ENCODE results near the gene CHST12.

Gene CHST12

DNA sequence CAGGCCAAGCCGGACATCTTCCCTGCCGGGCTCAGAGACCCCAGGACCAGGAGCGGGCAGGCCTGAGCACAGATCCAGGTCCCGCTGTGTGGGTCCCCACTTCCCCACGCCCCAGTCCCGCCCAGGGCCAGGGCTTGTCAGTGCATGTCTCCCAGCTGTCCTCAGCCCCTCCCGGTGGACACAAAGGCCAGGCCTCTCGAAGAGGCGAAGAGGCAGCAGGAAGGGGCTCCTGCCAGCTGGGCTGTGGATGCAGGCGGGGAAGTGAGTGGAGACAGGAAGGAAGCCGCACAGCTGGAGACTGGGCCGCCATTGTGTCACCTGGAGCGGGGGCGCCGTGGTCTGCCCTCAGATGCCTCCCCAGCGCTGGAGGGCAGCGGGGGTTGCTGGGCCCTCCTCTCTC, 68.0 kb downstream of the CHST12 start:
- H3K4me3 ChIP-seq (replicated peaks; ENCODE audit: low read depth, low read length) = no peak overlapping the region
- DNase-seq (ENCODE audit: low read depth) = peak; percentile 56
- TF ChIP-seq, protein P1, sequence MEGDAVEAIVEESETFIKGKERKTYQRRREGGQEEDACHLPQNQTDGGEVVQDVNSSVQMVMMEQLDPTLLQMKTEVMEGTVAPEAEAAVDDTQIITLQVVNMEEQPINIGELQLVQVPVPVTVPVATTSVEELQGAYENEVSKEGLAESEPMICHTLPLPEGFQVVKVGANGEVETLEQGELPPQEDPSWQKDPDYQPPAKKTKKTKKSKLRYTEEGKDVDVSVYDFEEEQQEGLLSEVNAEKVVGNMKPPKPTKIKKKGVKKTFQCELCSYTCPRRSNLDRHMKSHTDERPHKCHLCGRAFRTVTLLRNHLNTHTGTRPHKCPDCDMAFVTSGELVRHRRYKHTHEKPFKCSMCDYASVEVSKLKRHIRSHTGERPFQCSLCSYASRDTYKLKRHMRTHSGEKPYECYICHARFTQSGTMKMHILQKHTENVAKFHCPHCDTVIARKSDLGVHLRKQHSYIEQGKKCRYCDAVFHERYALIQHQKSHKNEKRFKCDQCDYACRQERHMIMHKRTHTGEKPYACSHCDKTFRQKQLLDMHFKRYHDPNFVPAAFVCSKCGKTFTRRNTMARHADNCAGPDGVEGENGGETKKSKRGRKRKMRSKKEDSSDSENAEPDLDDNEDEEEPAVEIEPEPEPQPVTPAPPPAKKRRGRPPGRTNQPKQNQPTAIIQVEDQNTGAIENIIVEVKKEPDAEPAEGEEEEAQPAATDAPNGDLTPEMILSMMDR (IDR thresholded peaks at IDR 0.05; ENCODE audit: low read length, missing control alignments) = no peak

DNA sequence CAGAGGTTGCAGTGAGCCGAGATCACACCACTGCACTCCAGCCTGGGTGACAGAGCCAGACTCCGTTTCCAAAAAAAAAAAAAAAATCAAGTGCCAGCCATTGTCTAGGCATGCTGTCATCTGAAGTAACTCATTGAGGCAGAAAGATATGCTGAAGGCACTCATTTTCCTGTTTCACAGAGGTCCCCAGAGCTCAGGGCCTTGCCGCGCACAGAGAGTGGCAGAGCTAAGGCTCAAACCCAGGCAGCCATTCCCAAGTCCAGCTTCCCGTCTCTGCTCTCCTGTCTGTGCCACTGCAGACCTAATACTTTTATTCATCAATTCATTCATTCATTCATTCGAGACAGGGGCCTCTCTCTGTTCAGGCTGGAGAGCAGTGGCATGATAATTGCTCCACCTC, 69.3 kb downstream of the CHST12 start:
- TF ChIP-seq, protein P1 (IDR thresholded peaks at IDR 0.05; ENCODE audit: low read length, missing control alignments) = no peak
- H3K4me3 ChIP-seq (replicated peaks; ENCODE audit: low read depth, low read length) = no peak overlapping the region
- no peak for DNase-seq (ENCODE audit: low read depth)

DNA sequence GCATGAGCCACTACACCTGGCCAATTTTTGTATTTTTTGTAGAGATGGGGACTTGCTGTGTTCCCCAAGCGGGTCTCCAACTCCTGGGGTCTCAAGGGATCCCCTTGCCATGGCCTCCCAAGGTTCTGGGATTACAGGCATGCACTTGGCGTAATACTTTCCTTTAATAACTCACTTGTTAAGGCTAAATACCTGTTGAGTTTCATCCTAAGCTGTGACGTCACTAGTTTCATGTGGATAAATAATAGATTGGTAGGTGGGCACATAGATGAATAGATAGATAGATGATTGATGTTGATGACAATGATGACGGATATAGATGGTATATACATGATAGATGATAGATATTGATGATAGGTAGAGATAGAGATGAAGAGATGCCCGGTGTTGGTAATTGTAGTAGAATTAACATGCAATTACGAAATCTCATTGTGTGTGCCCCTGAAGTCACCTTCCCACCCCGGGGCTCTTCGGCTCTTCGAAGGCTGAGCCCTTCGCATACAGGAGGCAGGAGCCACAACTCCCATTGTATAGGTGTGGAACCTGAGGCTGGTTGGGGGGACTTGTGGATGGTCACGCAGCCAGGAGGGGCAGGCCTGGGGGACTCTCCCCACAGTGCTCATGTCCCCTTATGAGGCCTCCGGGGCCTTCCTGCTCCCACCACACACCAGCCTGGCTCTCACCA, 70.2 kb downstream of the CHST12 start:
- DNase-seq (ENCODE audit: low read depth) = no peak
- no peak overlapping the region for H3K4me3 ChIP-seq (replicated peaks; ENCODE audit: low read depth, low read length)
- TF ChIP-seq, protein P1 (IDR thresholded peaks at IDR 0.05; ENCODE audit: low read length, missing control alignments) = no peak

DNA sequence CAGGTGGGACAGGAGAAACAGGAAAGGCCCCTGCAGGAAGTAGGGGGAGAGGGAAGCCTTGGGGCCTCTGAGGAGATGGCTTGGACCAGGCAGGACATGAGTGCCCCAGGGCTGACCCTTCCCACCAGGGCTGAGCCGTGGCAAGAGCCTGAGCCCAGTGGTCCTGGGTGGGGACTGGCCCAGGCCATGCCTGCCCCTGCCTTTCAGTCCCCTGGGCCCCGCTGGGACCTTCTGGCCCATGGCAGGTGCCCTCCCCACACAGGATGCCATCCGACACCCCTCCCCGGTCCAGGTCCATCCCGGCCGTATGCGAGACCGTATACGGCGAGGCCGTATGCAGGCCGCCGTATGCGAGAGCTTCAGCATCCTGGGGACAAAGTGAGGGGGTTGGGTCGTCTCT, 70.8 kb downstream of the CHST12 start:
- H3K4me3 ChIP-seq (replicated peaks; ENCODE audit: low read depth, low read length) = no peak overlapping the region
- DNase-seq (ENCODE audit: low read depth) = no peak
- TF ChIP-seq, protein P1 (IDR thresholded peaks at IDR 0.05; ENCODE audit: low read length, missing control alignments) = no peak

DNA sequence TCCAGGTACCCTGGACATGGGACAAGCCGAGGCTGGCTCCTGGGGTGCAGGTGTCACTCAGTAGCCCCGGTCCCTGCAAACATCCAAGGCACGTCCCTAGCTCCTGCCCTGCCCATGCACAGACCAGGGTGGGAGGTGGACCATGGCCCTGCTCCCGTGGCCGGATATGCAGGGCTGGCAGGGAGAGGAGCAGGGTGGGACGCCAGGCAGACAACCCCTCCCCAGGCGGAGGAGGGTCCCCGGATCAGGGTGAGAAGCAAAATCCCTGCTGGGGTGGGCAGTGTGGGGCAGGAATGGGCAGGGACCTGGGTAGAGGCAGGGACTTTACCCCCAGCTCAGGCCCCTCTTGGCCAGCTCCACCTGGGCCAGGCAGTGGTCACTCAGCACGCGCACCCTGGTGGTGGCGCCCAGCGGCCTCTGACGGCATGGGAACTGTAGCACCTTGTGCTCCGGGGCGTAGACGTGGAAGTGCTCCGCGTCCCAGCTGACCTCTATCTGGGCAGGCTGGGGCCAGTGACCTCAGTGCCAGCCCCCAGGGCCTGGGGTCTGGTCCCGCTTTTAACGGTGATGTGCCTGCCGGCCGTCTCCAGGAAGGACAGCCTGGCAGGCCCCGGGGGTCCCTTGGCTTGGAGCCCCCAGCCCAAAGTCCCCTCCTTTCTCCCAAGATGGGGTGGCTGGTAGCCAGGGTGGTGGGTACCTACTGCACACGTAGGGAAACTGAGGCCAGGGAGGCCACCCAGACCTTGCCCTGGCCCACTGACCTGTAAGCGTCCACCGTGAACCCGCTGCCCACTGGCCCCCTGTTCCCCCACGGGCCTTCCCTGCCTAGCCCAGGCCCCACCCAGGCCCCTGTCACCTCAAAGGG, 71.6 kb downstream of the CHST12 start:
- DNase-seq (ENCODE audit: low read depth) = no peak
- TF ChIP-seq, protein P1 (IDR thresholded peaks at IDR 0.05; ENCODE audit: low read length, missing control alignments) = no peak
- H3K4me3 ChIP-seq (replicated peaks; ENCODE audit: low read depth, low read length) = no peak overlapping the region

DNA sequence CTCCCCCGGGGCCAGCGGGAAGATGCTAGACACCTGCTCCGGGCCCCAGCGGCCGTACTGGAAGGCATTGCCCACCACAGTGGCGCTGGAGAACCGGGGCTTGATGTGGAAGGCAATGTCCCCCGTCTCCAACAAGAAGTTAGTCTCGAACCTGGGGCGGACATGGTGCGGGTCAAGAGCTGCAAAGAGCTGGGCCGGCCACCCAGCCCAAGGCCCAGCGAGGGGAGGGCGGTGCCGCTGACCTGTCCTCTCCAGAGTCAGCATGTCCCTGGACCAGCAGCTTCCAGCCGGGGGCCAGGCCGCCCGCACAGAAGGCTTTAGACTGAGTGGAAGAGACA, 72.2 kb downstream of the CHST12 start:
- TF ChIP-seq, protein P1 (IDR thresholded peaks at IDR 0.05; ENCODE audit: low read length, missing control alignments) = no peak

More for the DNA sequence above, 72.2 kb downstream of the CHST12 start:
- no peak overlapping the region for H3K4me3 ChIP-seq (replicated peaks; ENCODE audit: low read depth, low read length)
- DNase-seq (ENCODE audit: low read depth) = no peak

Data from fibroblast of pulmonary artery (primary cell).